ENCODE measurements around the gene CERS2. TPM values are rescaled to one million over a fixed set of nuclear protein-coding genes. Genes with fewer than 3 reads are reported as not detected.

The CERS2 gene
- total and polyA plus RNA-seq, 2 of the 13 experiments (the other 11 are each of a cell fraction or from before 2014, with no cell fraction given) = 269 to 298 TPM

DNA sequence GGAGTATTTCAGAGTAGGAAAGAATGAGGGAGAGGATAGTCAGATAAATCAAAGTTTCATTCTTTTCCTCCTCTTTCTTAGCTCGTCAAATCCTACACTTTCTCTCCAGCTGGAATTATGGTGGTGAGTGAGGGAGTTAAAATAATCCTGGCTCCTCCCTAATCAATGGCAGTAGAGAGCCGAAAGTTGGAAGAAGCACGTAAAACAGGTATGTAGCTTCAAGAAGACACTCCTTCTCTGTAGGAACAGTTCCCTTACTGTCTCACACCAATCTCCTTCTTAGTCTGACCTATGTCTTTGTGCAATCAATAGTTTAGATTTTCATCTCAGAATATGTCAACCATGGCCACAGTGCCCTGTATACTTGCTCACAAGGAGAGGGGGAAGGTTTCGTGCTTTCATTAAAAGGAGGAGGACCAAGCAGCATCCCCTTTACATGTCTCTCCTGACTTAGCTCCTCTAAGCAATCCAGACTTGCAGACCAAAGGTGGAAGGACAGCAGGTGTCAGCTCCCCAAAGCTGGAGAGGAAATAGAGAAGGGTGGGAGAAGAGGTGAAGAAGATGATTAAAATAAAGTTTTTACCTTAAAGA is 31.2 kb upstream of the CERS2 start:
- H3K27ac ChIP-seq (ENCODE audit: extremely low read length, insufficient read depth, low read length) = peak overlapping the region; percentile 100
- 0% methylated on average over 4 of the region's 4 CpGs for WGBS (ENCODE audit: low lambda C conversion rate)
- peak overlapping the region; percentile 98 for H3K9ac ChIP-seq (ENCODE audit: insufficient read depth, low read depth, low read length)
- ATAC-seq (no peak), FAIRE-seq (no peak), DNase-seq (ENCODE audit: low spot score) (no peak)
- BruUV-seq (replicated peaks) = no TSS peak
- H2AFZ ChIP-seq (ENCODE audit: low read length) = no peak overlapping the region
- TF ChIP-seq ZEB1 (IDR thresholded peaks at IDR 0.05; ENCODE audit: insufficient replicate concordance, low read depth) = peak; percentile 27
- no peak for TF ChIP-seq YEATS2 (CRISPR knock-in tag; IDR thresholded peaks at IDR 0.05; ENCODE audit: borderline replicate concordance)
- TF ChIP-seq DNMT3B (CRISPR knock-in tag; conservative IDR thresholded peaks at IDR 0.05) = 0 out of 2 replicates have a peak, but pooled peaks have one; percentile 28
- TF ChIP-seq, protein P1, sequence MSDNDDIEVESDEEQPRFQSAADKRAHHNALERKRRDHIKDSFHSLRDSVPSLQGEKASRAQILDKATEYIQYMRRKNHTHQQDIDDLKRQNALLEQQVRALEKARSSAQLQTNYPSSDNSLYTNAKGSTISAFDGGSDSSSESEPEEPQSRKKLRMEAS (IDR thresholded peaks at IDR 0.05) = no peak
- no peak for TF ChIP-seq SRSF4 (IDR thresholded peaks at IDR 0.05; ENCODE audit: low read depth, low read length, poor library complexity, severe bottlenecking)
- peak; percentile 10; the same call in 1 of the 2 replicates for TF ChIP-seq SPEN (CRISPR knock-in tag; IDR thresholded peaks at IDR 0.05; ENCODE audit: low read depth)
- TF ChIP-seq ZNF556 (CRISPR knock-in tag; IDR thresholded peaks at IDR 0.05; ENCODE audit: borderline replicate concordance) = no peak
- TF ChIP-seq ZNF878 (CRISPR knock-in tag; IDR thresholded peaks at IDR 0.05) = 0 out of 2 replicates have a peak, but pooled peaks have one; percentile 18
- peak; percentile 1; the same call in 1 of the 2 replicates for TF ChIP-seq SAP130 (CRISPR knock-in tag; IDR thresholded peaks at IDR 0.05; ENCODE audit: low read depth)
- TF ChIP-seq ZSCAN9 (CRISPR knock-in tag; IDR thresholded peaks at IDR 0.05; ENCODE audit: borderline replicate concordance) = no peak
- peak overlapping the region; percentile 99 for H3K4me2 ChIP-seq (ENCODE audit: low read depth, low read length)
- H3K4me3 ChIP-seq (replicated peaks in 1 of 3; ENCODE audit: insufficient read depth in 1 of 3, low read depth in 2 of 3, low read length in 3 of 3) = peak overlapping the region; percentile 61 to 99 (median 69)
- ChIA-PET POLR2A (interaction anchor here (0.6 to 9.1 kb wide), 21 partner anchors 10 to 490 kb away, joined by 3 to 150 read pairs (median 4); partner anchors contain the start of genes ANXA9, C1orf56, CERS2 and ENSA), CTCF (ENCODE audit: low intra/inter-chr PET ratio, low total read pairs) (interaction anchor here (2.3 kb wide), 1 partner anchor 27 kb away, joined by 22 read pairs; no protein-coding TSS in a partner anchor)
- H4K20me1 ChIP-seq (ENCODE audit: insufficient read depth, low read length) = no peaks in the 10 kb centered on the region
- in situ Hi-C loops (cut with HindIII; ENCODE audit: extremely low pct_ligation_motif_present, low pct_unique_long_range_greater_than_20kb) (no loop called here), intact Hi-C loops (cut with micrococcal nuclease; ENCODE audit: unreplicated experiment) (loop anchor here (1.0 to 5.0 kb wide), 3 partner anchors 25 to 41 kb away; partner anchors contain the start of genes C1orf56 and CERS2)
- peaks cover 34% of the 10 kb centered on the region for H3K79me2 ChIP-seq (ENCODE audit: insufficient read depth, low read length)
- no peaks in the 10 kb centered on the region; a peak in 1 of 5 replicates for H3K27me3 ChIP-seq (ENCODE audit: control insufficient read depth in 1 of 2, insufficient read depth in 2 of 2, low read length in 2 of 2)
- peaks cover 1 to 12% of the 10 kb centered on the region in 2 experiments; a peak in 3 of 5 replicates for H3K36me3 ChIP-seq (replicated peaks in 1 of 2; ENCODE audit: control insufficient read depth in 1 of 2, insufficient read depth in 2 of 2, low read length in 2 of 2)
- H3K4me1 ChIP-seq (ENCODE audit: insufficient read depth, low read length) = peaks cover 74% of the 10 kb centered on the region
- H3K9me3 ChIP-seq (ENCODE audit: low read length) = no peaks in the 10 kb centered on the region
